ENCODE measurements around the gene GIPC1.
"Not testable (repeated sequence)": the region's sequence is repeated elsewhere in the genome, so short reads cannot be mapped to it uniquely, and the experiment has no call there.

The GIPC1 gene, protein sequence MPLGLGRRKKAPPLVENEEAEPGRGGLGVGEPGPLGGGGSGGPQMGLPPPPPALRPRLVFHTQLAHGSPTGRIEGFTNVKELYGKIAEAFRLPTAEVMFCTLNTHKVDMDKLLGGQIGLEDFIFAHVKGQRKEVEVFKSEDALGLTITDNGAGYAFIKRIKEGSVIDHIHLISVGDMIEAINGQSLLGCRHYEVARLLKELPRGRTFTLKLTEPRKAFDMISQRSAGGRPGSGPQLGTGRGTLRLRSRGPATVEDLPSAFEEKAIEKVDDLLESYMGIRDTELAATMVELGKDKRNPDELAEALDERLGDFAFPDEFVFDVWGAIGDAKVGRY

DNA sequence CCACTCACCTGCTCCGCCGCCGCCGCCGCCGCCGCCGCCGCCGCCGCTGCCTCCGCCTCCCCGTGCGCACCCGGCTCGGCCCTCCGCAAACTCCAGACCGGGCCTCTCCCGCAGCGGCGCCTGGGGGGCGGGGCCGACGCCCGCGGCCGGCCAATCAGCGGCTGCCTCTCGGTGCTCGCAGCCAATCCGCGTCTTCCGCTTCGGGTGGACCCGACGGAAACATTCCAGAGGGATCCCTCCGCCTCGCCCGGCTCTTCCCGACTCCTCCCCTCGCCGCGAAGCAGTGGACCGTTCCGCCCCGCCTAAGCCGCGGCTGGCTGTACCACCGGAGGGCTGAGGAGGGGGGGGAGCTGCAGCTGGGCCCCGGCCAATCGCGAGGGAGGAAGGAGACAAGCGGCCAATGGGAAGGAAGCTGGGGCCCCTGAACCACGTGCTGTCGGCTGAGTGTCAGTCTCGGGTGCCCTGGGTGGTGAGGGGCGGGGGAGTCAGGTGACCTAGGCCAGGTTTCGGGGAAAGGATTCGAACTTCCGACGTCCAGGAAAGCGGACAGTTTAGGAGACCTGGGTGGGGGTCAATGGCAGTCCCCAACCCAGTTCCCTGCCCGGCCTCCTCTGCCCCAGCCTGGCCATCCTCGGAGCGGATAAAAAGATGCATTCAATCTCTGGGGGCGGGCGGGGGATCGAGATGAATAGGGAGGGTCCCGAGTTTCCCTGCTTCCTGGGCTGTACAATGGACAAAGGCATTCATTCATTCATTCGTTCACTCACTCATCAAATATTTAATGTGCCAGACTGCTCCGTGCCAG, at the start of gene GIPC1:
Gene GIPC1 (minus strand): TSS at position 99 of the 805 bp plus-strand sequence. CDS start 13,151 bp downstream, outside the sequence.
- peak; percentile 69 for DNase-seq

DNA sequence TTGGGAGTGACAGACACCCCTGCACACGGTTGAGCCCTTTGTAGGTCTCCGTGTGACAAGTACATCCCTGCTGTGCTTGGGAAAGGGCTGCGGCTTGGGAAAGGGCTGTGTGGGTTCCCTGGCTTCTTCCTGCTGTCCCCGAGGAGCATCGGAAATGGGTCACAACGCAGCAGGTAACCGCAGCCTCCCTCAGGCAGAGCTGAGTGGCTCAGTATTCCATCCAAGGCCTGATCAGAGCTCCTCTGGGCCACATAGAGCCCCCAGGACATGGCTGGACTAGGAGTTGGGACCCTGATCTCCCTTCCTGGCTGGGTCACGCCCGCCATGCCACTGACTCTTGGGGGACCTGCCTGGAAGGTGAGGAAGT, 49.8 kb upstream of the GIPC1 start:
- DNase-seq = no peak

DNA sequence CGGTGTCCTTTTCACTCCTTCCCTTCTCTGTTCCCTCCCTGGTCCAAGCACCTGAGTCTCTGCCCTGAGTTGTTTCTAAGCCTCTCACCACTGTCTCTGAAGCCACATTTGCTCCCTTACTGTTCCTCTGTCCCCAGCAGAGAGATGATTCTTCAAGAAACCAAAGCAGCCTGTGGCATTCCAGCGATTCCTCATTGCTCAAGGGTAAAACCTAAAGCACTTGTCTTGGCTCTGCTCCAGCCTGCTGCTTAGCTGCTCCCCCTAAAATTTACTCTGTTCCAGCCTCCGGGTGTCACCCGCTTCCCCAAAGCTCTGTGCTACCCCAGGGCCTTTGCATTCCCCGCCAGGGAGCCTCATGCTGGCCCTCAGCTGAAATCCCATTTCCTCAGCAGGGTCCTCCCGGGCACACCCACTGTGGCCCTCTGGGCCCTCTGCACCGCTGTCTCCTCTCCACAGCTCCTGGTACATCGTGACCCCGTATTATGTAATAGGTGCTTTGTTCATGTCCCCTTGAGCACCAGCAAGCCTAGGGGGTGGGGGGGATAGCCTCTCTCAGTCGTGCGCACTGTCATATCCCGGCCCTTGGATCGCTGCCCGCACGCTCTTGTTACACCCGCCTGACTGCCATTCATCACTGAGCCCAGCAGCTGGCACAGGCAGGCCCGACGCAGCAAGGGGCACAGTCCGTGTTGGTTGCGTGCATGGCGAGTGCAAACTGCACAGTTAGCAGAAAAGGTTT, 49.2 kb upstream of the GIPC1 start:
- no peak for DNase-seq

DNA sequence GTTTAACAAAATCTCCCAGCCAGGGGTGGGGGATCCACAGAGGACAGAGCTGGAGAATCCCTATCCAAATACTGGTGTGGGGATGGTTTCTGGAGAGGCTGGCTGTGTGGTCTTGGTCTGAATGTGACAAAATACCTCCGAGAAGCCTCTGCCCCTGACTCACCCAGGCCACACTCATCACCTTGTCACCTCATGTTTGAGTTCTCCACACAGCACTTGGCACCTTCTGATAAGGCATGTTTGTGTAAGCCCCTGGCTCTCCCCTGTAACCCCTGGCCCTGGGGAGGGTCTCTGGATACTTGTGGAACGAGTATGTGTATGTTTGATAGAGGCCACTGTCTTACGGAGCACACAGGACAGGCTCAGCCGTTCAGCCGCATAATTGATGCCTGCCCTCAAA, 48.1 kb upstream of the GIPC1 start:
- no peak for DNase-seq

DNA sequence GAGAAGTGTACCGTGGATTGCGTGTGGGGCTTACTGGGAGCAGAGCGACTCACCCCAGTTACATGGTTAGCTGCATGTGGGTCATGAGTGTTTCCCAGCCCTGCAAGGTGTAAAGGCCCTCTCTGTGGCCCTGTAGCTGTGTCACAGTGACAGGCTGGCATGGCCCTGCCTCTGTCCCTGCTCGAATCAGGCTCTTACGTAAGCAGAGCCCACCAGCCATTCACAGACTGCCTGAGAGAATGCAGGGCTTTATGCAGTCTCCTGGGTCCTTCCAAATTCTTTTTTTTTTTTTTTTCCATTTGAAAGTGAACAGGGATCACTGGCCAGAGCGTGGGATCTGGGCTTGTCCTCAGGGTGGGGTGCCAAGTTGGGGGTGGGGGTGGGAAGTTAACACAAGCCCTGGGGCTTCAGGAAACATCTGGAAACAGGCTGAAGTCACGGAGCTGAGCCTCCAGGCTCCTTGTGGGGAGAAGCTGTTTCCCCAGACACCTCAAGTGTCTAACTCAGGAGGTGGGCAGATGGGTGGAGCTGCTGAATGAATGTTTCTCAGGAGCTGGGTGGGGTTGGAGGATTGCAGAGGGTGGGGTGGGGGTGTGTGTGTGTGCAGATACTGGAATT, 46.9 kb upstream of the GIPC1 start:
- DNase-seq = no peak

DNA sequence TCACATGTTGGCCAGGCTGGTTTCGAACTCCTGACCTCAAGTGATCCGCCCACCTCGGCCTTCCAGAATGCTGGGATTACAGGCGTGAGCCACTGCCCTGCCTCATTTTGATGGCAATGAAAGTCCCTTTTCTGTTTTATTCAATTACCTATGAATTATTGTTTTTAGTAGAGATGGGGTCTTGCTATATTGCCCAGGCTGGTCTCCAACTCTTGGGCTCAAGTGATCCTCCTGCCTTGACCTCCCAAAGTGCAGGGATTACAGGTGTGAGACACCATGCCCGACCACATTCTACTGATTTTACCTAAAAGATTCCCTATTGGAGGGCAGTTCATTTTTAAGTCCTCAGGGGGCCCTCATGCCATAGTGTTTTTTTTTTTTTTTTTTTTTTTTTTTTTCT, 46.1 kb upstream of the GIPC1 start:
- not testable (repeated sequence) for DNase-seq

DNA sequence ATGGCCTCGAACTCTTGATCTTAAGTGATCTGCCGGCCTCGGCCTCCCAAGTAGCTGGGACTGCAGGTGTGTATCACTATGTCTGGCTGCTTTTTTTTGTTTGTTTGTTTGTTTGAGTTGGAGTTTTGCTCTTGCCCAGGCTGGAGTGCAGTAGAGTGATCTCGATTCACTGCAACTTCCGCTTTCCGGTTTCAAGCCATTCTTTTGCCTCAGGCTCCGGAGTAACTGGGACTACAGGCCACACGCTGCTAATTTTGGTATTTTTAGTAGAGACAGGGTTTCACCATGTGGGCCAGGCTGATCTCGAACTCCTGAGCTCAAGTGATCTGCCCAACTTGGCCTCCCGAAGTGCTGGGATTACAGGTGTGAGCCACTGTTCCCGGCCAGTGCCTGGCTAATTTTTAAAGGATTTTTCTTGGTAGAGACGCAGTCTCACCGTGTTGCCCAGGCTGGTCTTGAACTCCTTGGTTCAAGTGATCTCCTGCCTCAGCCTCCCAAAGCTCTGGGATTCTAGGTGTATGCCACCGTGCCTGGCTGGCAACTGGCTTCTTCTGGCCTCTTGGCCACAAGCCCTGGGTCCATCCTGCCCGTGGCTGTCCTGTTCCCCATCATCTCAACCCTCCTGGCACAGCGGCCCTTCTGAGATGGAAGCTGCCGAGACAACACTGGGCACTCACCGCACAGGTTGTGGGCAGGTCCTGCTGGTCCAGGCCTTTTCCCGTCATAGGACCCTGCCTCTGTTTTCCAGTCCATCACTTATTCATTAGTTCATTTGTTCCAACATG, 45.0 kb upstream of the GIPC1 start:
- no peak for DNase-seq

DNA sequence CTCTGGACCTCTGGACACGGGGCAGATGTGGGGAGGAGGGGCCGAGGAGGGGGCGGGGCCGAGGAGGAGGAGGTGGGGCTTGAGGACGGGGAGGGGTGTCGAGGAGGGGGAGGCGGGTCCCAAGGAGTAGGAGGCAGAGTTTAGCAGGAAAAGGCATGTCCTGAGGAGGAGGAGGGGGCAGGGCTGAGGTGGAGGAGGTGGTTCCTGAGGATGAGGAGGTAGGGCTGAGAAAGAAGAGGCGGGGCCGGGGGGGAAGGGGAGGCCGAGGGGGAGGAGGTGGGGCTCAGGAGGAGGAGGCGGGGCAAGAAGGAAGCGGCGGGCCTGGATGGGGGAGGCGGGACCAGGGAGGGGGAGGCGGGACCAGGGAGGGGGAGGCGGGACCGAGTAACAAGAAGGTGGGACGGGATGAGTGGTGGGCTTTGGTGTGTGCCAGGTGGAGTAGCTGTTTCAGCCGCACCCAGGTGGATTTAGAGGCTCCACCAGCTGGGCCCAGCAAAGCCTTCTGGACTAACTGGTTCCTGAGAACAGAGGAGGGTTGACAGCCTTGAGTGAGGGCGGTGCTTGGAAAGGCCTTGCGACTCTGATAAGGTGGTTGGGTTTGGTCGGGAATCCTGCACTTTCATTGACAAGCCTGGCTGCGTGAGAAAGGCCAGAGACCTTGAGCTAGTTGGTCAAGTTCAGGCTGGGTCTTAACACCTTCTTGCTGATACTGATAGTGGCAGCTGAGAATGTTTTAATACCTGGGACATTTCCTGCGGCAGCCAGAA, 41.2 kb upstream of the GIPC1 start:
- no peak for DNase-seq

DNA sequence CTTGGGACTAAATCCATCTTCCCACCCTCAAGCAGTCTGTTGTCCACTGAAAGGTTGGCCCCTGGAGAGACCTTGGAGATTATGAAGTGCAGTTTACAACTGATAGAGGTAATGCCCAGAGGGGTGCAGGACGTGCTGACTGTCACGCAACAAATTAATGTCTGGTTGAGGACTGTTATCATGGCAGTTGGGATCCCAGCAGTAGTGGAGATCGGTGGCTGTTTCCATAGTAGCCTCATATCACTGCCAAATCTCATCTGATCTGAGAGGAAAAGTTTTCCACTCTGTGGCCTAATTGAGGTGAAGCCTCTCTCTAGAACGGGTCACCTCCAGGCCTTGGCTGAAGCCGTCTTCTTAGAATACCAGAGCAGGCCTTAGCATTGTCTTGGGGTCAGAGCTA, 37.5 kb upstream of the GIPC1 start:
- DNase-seq = no peak

DNA sequence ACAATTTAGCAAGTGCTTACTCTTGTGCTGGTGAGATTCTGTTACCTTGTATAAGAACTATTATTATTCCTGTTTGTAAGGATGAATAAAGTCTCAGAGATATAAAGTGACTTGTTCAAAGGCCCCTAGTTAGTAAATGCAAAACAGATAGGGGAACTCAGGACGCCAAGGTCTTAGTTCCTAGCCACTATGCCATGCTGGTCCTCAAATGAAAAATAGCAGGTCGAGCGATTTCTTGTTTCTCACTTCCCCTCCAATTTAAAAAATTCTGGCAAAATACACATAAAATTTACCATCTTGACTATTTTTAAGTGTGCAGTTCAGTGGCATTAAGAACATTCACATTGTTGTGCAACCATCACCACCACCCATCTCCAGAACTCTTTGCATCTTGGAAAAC, 34.6 kb upstream of the GIPC1 start:
- no peak for DNase-seq

DNA sequence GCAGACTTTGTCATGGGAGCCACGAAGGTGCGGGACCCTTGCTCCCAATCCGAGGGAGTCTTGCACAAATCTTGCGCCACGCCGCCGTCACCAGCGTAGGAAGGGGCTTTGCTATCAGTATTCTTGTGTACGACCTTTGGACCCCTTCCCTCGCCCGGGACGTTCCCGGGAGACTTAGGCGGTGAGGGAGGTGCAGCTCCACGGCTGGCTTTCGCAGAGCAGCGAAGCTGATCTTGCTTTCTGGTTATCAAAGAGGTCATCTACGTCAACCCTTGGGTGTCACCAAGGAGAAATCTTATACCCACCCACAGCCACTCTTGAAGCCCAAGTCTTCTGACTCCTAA, 34.0 kb upstream of the GIPC1 start:
- DNase-seq = no peak

DNA sequence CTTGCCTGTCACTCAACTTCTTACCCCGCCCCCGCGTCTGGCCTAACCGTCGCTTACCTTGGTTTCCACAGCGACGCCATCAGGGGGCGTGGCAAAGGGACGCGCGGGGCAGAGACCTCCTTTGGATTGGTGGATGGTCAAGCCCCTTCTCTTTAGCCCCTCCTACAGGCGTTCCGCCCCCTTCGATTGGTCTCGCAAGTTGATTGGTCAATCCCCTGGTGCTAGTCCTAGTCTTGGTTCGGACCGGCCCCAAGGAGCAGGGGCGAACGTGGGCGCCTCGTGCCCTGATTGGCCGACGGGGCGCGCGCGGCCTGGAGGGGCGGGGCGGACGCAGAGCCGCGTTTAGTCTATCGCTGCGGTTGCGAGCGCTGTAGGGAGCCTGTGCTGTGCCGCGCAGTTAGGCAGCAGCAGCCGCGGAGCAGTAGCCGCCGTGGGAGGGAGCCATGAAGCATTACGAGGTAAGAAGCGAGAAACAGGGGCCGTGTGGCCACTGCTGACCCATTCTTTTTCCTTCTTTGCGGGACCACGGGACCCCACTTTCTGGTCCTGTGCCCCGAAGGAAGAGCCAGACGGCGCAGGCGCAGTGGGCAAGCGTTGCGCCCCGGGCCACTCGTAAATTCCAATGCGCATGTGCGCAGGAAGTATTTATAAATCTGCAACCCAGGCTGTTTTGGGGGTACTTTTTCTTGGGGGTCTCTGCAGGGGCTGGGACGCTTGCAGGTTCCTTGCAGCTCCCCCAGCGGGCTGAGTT, 33.5 kb upstream of the GIPC1 start, which contains the start of gene TECR:
Gene TECR (plus strand): TSS at position 341 of the 751 bp plus-strand sequence. CDS start 103 bp downstream, at position 444.
- DNase-seq = peak; percentile 100

DNA sequence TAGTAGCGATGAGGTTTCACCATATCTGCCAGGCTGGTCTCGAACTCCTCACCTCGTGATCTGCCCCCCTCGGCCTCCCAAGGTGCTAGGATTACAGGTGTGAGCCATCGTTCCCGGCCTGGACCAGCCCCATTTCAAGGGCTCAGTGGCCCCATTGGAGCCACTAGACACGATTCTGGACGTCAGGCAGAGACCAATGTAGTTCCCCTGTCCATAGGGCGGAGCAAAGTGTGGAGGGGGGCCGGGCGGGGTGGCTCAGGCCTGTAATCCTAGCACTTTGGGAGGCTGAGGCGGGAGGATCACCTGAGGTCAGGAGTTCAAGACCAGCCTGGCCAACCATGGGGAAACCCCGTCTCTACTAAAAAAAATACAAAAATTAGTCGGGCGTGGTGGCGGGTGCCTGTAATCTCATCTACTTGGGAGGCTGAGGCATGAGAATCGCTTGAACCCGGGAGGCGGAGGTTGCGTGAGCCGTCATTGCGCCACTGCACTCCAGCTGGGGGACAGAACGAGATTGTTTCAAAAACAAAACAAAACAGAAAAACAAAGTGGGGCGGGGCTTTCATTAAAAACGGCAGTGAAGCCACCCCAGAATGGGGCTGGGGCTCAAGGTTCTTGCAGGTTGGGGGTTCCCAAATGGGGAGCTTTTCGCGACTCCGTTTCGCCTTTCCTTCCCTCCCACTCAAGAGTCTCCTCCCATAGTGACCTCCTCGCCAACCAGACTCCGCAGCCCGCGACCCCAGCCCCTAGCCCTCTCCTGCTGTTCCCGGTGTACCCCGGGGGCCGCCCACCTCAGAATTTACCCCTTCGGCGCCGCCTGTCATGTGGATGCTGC, 32.7 kb upstream of the GIPC1 start:
- no peak for DNase-seq

DNA sequence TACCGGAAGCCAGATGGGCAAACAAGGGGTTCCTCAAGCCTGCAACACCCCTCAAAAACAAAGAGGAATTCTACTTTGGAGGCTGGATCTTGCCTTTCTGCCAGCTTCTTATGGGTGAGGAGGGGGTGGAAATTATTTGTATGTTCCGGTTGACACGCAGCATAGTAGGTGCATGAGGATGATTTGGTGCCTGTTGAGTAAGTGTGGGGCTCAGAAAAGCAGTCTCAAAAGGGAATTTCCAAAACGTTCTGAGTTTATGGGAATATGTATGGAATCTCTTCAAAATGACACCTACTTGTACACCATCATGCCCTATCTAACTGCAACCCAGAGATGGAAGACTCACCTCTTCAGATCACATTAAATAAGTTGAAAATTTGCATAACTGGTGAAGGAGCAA, 30.5 kb upstream of the GIPC1 start:
- DNase-seq = no peak

DNA sequence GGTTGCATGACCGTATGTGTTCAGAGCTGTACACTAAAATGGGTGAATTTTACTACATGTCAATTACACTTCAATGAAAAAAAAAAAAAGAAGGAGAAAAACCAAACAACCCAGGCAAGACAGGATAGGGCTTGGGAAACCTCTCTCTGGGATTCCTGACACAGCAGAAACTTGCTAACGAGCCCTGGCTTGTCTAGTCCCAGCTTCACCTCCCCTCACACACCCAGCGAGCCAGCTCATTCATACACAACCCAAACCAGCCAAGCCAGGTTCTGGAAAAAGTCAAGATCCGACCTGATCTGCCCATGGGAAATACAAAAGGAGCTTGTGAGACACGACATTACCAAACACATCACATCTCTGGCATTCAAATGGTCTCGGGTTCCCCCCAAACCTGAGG, 29.8 kb upstream of the GIPC1 start:
- no peak for DNase-seq

DNA sequence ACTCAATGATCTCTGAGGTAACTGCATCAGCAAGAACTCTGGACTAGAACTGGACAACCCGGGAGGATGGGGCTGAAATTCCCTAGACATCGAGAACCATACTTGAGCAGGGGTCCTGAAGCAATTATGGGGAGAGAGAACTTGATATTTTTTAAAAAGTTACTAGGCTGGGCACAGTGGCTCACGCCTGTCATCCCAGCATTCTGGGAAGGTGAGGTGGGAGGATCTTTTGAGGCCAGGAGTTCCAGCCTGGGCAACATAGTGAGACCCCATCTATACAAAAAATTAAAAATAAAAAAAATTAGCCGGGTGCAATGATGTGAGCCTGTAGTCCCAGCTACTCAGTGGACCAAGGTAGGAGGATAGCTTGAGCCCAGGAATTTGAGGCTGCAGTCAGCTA, 24.6 kb upstream of the GIPC1 start:
- DNase-seq = no peak

DNA sequence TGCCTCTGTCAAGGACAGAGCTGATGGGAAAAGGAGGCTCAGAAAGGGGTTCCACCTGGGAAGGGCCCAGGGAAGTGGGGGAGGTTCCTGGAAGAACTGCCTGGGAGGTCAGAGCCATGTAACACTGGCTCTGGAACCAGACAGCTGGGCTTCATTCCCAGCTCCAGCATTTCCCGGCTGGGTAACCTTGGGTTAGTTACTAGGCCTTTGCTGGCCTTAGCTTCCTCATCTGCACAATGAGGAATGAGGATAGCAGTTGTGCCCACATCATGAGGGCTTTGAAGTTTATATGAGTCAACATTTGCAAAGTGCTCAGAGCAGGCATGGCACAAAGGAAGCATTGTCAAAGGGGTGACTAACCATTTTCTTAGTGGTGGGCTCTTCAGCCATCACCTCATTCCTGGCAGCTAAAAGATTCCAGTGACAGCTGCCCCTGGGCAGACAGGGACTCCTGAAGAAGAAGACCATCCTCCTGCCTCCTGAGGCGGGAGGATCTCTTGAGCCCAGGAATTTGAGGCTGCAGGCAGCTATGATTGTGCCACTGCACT, 24.0 kb upstream of the GIPC1 start:
- DNase-seq = no peak

DNA sequence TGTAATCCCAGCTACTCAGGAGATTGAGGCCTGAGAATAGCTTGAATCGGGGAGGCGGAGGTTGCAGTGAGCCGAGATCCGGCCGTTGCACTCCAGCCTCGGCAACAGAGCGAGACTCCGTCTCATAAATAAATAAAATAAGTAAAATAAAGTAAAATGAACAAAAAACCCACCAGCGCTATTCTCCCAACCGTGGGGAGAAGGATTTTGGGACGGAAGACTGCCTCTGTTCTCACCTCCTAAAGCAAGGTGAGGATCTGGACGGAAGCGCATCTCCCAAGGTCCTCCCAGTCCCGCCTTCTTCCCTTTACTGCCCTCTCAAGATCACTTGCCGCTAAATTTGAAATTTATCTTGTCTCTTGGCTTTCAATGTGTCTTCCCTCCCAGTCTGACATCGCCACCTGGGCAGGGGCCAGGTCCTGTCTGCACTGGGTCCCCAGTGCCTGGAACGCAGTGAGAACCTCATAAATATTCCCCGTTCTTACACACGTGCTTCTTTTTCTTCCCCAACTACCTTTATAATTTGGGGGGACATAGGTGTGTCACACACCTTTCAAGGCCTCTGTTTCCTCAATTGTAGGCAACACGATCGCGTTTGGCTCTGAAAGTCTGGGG, 23.4 kb upstream of the GIPC1 start:
- no peak for DNase-seq

DNA sequence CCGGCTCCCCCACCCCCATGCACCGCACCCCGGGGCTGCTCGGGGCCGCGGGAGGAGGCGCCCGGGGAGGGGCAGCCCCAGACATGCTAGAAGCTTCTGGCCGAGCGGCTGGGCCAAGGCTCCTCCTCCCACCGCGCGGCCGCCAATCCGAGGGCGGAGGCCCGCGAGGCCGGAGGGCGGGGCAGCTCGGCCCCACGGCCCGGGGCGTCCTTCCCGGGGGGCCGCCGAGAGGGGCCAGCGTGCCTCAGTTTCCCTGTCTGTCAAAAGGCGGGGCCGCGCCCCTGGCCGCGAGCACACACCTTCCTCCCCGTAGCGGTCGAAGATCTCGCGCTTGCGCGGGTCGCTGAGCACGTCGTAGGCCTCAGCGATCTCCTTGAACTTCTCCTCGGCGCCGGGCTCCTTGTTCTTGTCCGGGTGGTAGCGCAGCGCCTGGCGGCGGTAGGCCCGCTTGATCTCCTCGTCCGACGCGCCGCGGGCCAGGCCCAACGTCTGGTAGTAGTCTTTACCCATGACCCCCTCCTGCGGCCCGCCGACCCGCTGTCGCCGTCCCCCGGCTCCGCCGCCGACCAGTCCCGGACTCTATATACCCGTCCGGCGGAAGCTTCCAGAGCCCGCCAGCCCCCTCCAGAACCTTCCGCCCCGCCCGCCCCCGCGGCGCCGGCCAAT, 22.0 kb upstream of the GIPC1 start, which contains the start of gene DNAJB1:
Gene DNAJB1 (minus strand): TSS at position 558 of the 666 bp plus-strand sequence. CDS start 48 bp downstream, at position 510.
- peak; percentile 98 for DNase-seq

Data from activated CD4-positive, alpha-beta T cell treated with anti-CD3 and anti-CD28 coated beads for 1 hour (primary cell).